Measurements from ENCODE around the gene CCDC40. TPM values are rescaled to one million over a fixed set of nuclear protein-coding genes. Genes with fewer than 3 reads are reported as not detected.

CCDC40 gene
- total and polyA plus RNA-seq, 2 of the 13 experiments (the other 11 are each of a cell fraction or from before 2014, with no cell fraction given): 4.1 to 5.5 TPM

- TF ChIP-seq, protein P1, sequence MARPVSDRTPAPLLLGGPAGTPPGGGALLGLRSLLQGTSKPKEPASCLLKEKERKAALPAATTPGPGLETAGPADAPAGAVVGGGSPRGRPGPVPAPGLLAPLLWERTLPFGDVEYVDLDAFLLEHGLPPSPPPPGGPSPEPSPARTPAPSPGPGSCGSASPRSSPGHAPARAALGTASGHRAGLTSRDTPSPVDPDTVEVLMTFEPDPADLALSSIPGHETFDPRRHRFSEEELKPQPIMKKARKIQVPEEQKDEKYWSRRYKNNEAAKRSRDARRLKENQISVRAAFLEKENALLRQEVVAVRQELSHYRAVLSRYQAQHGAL (CRISPR knock-in tag; IDR thresholded peaks at IDR 0.05; ENCODE audit: not compliant biosample characterization): no peak
- TF ChIP-seq KDM3A (CRISPR knock-in tag; IDR thresholded peaks at IDR 0.05; ENCODE audit: low read depth): peak; percentile 62; the same call in 1 of the 2 replicates
- no peak for TF ChIP-seq SOX6 (IDR thresholded peaks at IDR 0.05)
- TF ChIP-seq SOX6 (CRISPR knock-in tag; IDR thresholded peaks at IDR 0.05): peak; percentile 30; the same call in 1 of the 2 replicates
- TF ChIP-seq, protein P2, sequence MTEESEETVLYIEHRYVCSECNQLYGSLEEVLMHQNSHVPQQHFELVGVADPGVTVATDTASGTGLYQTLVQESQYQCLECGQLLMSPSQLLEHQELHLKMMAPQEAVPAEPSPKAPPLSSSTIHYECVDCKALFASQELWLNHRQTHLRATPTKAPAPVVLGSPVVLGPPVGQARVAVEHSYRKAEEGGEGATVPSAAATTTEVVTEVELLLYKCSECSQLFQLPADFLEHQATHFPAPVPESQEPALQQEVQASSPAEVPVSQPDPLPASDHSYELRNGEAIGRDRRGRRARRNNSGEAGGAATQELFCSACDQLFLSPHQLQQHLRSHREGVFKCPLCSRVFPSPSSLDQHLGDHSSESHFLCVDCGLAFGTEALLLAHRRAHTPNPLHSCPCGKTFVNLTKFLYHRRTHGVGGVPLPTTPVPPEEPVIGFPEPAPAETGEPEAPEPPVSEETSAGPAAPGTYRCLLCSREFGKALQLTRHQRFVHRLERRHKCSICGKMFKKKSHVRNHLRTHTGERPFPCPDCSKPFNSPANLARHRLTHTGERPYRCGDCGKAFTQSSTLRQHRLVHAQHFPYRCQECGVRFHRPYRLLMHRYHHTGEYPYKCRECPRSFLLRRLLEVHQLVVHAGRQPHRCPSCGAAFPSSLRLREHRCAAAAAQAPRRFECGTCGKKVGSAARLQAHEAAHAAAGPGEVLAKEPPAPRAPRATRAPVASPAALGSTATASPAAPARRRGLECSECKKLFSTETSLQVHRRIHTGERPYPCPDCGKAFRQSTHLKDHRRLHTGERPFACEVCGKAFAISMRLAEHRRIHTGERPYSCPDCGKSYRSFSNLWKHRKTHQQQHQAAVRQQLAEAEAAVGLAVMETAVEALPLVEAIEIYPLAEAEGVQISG (CRISPR knock-in tag; IDR thresholded peaks at IDR 0.05): peak; percentile 88
- TF ChIP-seq ZNF513 (CRISPR knock-in tag; conservative IDR thresholded peaks at IDR 0.05): no peak
- TF ChIP-seq KLF6 (CRISPR knock-in tag; IDR thresholded peaks at IDR 0.05): peak; percentile 4; the same call in 1 of the 2 replicates
- no peak for TF ChIP-seq GABPA (IDR thresholded peaks at IDR 0.05; ENCODE audit: low read depth, low read length)
- TF ChIP-seq GABPA (CRISPR knock-in tag; IDR thresholded peaks at IDR 0.05; ENCODE audit: low read depth): no peak; the same call in 1 of the 2 replicates
- TF ChIP-seq KAT2B (IDR thresholded peaks at IDR 0.05; ENCODE audit: borderline replicate concordance, low read depth, low read length): no peak
- TF ChIP-seq ZNF749 (CRISPR knock-in tag; IDR thresholded peaks at IDR 0.05; ENCODE audit: borderline replicate concordance): no peak
- TF ChIP-seq ZBTB7A (CRISPR knock-in tag; IDR thresholded peaks at IDR 0.05): peak; percentile 86
- no peak for TF ChIP-seq PRPF4 (IDR thresholded peaks at IDR 0.05; ENCODE audit: low read depth, low read length, poor library complexity, severe bottlenecking)
- TF ChIP-seq, protein P3, sequence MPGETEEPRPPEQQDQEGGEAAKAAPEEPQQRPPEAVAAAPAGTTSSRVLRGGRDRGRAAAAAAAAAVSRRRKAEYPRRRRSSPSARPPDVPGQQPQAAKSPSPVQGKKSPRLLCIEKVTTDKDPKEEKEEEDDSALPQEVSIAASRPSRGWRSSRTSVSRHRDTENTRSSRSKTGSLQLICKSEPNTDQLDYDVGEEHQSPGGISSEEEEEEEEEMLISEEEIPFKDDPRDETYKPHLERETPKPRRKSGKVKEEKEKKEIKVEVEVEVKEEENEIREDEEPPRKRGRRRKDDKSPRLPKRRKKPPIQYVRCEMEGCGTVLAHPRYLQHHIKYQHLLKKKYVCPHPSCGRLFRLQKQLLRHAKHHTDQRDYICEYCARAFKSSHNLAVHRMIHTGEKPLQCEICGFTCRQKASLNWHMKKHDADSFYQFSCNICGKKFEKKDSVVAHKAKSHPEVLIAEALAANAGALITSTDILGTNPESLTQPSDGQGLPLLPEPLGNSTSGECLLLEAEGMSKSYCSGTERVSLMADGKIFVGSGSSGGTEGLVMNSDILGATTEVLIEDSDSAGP (CRISPR knock-in tag; IDR thresholded peaks at IDR 0.05; ENCODE audit: borderline replicate concordance): peak; percentile 76
- 0 out of 2 replicates have a peak, but pooled peaks have one; percentile 15 for TF ChIP-seq ESRRA (CRISPR knock-in tag; IDR thresholded peaks at IDR 0.05; ENCODE audit: low read depth)
- 0 out of 2 replicates have a peak, but pooled peaks have one; percentile 39 for TF ChIP-seq HIVEP1 (CRISPR knock-in tag; IDR thresholded peaks at IDR 0.05)
- TF ChIP-seq ZBTB26 (CRISPR knock-in tag; IDR thresholded peaks at IDR 0.05; ENCODE audit: borderline replicate concordance): peak; percentile 40; the same call in 1 of the 2 replicates
- 0 out of 2 replicates have a peak, but pooled peaks have one; percentile 47 for TF ChIP-seq ZNF772 (CRISPR knock-in tag; IDR thresholded peaks at IDR 0.05)
- no peak for TF ChIP-seq ZNF883 (CRISPR knock-in tag; IDR thresholded peaks at IDR 0.05; ENCODE audit: not compliant biosample characterization)
These were observed 454 bp downstream of the CCDC40 start (continued) for GRCh38 chr17:80036715-80037477.
